Activated CD8-positive, alpha-beta memory T cell treated with anti-CD3 and anti-CD28 coated beads, Interleukin-2, amount 50 U/mL, for 48 hours (primary cell): ENCODE results near the gene SUN2.

ENCODE experiments used
- DNase-seq: peaks from one replicate; pipeline ENCODE4 v3.0.0-alpha.2; 2020

SUN2 gene

DNA sequence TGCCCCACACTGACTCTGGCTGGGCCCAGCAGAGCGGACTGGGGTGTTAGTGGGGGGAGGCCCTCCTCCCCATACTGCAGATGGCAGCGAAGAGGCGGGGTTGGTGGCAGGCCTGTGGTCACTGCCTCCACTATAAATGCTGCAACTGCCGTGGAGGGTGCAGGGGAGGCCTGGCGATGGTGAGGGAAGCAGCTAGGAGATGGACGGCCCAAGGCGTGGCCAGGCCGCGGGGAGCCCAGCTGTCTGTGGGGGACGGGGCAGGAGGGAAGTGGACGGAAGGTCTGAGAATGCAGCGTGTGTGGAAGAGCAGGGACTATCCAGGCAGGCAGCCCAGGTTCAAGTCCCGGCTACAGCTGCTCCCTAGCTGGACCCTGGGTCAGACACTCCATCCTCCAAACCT is 19.9 kb upstream of the SUN2 start:
- no peak for DNase-seq

DNA sequence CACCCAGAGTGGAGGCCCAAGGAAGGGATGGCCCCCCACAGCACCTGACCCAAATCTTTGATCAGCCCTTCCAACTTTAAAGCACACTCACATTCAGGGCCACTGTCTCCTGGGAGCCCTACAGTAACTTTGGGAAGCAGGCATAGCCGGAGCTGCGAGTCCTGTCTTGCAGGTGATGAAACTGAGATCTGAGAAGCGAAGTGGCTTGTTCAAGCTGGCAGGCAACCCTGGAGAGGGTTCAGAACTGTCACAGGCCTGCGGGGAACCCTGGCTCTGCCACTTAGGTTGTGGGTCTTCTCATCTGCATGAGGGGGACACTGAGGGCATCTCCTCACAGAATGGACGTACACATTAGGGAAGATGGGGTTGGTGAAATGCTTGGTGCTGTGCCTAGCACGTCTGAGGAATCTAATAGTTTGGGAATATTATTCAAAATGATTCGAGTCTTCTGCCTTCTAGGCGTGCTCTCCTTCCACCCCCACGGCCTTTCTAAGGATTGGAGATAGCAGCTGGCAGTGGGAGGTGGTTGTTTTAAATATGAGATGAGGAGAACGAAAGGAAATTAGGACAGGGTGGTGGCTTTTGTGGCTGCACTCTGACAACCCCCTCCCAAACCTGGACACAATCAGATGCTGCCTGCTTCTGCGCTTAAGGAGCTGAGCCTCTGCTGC is 18.8 kb upstream of the SUN2 start:
- DNase-seq = no peak

DNA sequence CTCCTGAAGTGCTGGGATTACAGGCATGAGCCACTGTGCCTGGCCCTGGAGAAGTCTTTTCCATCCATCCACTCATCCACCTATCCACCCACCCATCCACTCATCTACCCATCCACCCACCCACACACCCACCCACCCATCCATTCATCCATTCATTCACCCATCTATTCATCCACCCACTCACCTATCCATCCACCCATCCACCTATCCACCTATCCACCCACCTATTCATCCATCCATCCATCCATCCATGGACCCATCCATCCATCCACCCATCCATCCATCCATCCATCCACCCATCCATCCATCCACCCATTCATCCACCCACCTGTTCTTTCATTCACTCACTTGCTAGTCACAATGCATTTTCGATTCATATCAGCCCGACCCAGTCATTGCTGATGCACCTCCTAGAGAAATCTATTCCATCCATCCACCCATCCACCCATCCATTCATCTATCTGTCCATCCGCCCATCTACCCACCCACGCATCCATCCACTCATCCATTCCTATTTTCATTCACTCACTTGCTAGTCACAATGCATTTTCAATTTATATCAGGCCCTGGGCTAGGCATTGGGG is 17.7 kb upstream of the SUN2 start:
- DNase-seq = no peak

DNA sequence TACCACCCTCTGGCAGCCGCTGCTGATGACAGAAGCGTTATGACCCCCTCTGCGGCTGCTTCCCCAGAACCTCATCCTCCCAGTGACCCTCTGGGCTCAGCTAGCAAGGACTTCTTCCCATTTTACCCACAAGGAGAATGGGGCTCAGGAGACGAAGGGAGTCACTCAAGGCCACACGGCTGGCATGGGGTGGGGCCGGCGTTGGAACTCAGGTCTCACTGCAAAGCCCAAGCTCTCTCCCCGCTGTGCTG is 16.8 kb upstream of the SUN2 start:
- no peak for DNase-seq

DNA sequence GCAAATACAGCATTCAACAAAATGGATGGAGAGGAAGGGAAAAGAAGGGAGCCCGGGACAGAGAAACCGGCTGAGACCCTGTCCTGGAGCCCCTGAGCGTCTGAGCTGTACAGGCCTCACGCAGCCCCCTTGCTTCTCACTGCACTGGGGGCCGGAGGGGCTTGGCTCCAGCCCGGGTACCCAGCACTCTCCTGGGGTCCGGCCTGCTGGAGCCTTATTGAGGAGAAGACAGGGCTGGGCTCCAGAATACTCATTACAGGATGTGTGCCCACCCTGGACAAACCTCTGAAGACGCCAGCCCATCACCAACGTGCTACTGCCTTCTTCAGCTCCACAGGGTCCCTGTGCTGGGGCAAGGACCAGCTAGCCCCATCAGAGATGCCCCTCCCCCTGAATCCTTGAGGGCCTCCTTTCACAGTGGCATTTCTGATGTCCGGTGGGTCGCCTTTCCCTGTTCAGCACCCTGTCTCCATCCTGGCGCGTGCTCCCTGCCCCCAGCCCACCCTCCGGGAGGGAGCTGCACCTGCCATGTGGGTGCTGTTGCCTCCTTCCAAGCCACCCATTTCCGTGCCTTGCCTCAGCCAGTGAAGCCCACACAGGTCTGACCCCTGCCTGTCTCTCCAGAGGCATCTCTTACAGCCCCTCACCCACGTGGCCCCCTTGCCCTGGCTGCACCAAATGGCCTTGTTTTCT is 14.6 kb upstream of the SUN2 start:
- DNase-seq = no peak

DNA sequence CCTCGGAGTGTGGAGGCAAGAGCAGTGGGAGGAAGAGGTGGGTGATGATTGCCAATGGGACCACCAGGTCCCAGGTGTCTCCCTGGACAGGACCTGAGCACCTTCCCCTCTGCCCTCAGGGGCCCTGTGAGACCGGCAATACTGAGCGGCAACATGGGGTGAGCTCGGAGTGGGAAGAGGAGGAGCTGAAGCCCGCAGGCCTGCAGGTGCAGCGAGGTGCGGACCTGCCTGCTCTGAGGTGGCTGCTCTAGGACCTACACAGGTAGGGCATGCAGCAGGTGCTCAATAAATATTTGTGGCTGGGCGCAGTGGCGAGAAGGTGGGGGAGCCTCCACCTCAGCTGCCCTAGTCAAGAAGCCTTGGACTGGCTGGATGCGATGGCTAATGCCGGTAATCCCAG is 12.2 kb upstream of the SUN2 start:
- DNase-seq = no peak

DNA sequence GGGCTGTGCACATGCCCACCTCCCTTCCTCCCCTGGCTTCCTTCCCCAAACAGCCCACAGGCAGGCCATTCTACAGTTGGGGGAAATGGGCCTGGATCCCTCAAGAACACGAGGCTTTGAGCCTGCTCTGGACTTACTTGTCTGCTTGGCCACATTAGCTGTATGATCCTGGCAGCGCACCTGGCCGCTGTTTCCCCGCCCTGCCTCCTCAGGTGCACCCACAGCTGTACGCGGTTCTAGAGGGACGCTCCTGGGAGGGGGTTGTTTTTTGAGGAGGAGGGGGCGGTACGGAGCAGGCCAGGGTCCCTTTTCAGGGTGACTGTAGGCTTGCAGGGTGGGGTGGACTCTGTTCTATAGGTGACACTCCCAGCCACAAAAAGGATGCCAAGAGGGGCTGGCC is 11.5 kb upstream of the SUN2 start:
- no peak for DNase-seq

DNA sequence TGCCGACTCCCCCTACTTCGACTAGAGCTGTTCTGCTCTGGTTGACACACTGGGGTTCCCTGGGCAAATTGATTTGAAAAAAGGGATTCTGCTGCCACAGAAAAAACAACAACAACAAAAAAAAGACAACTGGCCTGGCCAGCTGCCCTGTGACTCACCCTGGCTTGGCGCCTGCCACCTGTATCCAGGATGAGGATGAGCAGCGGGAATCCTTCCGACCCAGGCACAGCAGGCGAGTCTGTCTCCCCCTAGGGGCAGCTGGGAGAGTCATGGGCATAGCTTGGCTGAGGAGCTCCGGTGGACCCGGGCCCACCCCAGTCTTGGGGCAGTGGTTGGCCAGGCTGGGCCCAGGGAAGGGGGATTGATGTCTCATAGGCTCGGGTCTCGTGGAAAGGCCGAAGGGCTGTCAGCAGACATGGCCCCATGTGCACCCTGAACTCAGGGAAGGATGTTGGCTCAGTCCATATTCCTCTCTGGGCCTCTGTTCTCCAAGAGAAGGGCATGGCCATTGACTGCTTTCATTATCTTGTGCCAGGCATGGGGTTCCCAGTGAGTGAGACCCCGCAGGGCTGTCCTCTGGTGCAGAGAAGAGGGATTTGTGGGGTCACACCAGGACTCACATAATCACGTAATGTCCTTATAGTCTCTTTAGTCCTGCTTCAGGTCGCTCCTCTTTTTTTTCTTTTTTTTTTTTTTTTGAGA is 10.4 kb upstream of the SUN2 start:
- no peak for DNase-seq

DNA sequence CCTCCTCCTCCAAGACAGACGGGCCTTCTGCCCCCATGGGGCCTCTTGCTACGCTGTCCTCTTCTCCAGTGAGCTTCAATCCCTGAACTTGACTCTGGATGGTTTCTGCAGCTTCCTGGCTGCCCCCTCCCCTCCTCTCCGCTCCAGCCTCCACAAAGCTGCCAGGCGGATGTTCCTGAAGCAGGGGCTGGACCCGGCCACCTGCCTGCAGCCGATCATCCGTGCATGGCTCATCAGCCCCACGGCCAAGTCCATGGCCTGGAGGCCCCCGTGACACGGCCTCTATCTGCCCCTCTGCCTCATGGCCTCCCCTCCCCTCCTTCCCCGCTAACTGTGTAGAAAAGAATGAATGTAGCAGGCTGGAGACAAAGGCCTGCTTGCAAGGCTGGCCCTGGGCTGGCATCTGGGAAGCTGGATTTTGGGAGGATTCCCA is 6.8 kb upstream of the SUN2 start:
- no peak for DNase-seq

DNA sequence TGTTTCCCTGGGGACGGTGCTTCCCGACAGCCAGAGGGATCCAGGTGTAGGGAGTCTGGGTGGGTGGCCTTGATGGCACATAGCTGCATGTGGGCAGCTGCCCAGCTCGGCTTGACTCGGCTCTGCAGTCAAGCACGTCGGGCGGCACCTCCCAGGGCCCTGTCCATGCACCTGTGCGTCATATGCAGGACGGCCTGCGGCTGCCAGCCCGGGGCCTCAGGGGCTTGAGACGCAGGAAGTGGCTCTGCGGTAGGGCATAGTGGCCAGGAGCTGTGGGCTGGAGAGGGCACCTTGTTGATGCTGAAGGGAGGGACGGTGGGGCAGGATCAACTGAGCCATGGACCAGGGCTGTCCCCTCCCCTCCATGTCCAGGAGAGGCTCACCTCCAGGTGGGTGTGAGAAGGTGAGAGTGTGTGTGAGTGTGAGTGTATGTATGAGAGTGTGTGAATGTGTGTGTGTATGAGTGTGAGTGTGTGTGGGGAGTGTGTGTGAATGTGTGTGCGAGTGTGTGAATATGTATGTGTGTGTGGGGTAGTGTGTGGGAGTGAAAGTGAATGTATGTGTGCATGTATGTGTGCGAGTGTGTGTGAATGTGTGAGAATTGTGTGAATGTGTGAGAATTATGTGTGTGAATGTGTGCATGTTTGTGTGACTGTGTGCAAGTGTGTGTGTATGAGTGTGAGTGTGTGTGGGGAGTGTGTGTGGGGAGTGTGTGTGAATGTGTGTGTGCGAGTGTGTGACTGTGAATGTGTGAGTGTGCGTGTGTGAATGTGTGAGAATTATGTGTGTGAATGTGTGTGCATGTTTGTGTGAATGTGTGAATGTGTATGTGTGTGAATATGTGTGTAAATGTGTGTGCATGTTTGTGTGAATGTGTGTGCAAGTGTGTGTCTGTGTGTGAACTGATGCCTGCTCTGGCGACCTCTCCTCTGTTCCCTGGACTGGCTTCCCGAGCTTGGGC is 5.7 kb upstream of the SUN2 start:
- DNase-seq = no peak

DNA sequence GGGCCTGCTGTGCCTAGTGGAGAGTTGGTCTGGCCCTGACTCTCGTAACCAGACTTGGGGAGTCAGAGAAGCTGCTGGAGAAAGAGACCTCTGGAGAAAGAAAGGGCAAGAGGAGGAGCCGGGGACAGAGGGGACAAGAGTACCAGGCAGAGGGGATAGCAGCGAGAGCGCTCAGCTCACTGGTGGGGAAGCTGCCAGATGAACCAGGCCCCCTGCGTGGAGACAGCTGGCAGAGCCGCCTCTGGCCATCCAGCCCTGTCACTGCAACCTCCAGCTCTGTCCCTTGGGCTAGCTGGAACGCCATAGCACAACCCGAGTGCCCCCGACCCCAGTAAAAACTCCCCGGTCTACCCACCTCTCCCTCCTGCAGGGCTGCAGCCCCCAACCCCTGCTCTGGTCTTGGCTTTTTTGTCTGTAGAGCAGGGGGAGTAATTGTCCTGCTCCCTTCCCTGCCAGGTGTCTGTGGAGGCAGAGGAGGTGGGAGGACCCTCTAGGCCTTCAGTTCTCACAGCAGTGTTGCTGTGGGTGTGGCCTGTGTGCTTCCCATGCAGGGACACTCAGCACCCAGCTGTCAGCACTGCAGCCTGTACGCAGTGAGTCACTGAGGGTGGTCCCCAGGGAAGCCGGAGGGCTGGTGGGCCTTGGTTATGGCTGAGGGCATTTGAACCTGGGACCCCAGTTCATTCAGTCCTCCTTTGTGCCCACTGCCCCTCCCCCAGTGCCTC is 4.8 kb upstream of the SUN2 start:
- DNase-seq = no peak

DNA sequence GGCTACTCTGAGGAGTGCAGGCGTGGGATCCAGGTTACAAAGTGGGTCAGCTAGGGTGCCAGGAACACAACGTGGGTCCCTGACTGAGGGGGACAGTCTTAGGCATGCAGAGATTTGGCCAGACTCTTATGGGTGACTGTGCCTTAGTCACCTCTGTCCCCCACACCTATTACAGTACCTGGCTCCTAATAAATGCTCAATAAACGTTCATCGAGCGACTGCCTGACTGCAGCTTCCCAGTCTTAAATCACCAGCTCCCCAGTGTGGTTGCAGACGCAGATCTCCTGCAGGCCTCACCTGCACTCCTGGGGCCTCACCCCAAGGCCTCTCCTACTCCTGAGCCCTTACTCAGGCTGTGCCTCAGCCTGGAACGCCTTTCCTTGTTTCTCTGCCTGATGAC is 3.2 kb upstream of the SUN2 start:
- DNase-seq = no peak

DNA sequence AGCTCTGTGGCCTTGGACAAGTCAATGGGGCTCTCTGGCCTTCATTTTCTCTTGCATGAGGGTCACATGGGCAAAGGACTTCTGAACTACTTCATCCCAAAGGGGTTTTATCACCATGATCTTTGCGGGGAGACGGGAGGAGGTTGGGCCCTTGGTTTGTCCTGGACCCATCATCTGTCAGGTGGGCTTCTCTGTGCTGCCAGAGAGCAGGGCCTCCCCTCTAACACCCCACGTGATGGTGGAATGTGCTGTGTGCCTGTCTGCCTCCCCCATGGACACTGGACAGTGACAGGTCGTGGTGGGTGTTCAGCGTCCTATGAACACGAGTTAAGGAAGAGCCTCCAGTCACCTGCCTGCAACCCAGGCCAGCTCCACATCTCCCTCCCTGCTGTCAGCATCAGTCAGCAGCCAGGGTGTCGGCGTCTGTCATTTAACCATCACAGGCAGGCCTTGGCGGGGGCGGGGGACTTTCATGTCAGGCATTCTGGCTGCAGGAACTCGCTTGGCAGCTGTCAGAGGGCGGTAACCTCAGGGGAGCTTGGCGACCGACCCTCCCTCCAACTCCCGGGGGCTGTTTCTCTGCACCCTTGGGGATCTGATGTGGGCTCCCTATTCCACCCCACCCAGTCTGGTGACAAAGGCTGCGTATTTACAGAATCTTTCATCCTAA is 2.6 kb upstream of the SUN2 start:
- DNase-seq = peak; percentile 82

DNA sequence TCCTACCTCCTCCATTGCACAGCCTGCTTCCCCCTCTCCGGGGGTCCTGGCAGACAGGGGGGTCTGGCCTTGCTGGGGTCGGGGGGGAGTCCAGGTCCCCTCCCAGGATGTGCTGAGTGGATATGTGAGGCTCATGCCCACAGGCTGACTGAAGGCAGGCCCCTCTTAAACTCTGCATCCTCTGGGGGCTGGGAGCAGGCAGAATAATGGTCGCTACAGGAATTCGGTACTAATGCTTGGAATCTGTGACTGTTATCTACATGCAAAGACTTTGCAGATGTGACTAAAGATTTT is 1.6 kb upstream of the SUN2 start:
- DNase-seq = no peak

DNA sequence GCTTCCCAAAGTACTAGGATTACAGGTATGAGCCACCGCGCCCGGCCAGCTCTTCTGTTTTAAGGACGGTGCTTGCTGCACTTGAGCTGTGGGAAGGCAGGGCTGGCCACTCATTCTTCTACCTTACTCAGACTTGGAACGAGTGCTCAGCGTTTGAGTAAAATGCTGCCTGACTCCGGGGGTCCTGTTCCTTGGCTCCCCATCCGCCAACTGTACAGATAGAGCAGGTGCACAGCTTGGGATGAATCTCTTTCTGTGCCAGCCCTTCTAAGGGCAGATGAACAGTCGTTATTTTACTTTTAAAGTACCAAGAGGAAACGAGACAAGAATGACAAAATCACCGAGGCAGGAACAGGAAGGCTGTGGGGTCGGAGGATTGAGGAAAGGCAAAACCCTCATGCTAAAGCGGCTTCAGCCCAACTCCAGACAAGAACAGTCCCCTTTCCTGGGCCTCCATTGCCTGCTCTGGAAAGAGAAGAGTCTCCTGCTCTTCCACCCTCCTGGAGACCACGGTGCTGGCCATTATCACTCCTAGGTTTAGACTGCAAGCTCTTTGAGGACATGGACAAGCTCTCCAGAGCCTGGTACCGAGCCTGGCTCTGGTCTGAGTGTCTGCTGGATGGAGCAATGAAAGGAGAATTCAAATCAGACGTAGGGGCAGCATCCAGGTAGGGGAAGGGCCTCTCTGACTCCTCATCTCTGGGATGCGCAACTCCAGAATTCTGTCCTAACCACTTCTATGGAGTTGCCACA is 1.1 kb upstream of the SUN2 start:
- DNase-seq = peak; percentile 69

DNA sequence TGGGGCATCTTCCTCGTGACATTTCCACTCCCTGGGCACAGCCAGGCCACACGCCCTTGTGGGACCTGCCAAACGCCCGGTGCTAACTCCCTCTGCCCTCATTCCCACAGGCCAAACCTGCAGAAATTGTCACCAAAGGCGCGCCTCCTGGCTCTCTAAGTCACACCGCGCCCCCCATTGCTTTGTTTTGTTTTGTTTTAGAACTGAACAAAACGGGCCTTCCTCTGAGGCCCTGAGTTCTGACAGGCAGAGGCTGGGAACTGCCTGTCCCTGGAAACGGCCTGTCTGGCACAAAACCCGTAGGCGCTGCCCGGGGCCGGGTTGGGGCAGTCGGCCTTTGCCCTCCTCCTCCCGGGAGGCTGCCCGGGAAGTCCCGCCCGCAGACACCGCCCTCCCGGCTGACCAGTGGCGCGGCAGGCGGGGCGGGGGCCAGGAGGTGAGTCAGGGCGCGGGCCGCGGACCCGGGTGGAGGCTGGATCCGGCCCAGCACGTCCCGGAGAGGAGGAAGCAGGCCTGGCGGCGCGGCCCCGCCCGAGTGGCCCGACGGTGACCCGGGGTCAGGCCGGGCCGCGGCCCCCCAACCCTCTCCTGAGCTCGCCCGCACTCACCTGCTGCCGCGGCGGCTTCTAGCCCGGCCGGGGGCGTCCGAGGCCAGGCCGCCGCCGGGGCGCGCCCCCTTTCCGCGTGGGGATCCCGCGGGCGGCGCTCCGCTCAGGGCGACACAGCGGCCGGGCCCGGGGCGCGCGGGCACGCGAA is 465 bp downstream of the SUN2 start:
- peak; percentile 77 for DNase-seq

DNA sequence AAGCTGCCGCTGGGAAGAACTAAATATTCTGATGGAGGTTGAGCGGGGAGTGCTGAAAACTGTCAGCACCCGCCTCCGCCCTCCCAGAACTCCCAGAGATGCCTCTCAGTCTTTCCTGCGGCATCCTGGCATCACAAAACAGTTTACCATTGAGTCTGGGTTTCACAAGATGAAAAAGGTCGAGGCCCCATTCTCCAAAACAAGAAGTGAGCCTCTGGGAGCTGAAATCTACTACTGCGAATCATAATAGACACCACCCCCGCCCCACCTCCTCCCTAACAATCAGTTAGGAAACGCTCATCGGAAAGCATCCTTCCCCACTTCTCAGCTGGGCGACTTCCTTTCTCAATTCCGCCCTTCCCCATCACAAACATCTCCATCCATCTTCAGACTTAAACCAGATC is 1.0 kb downstream of the SUN2 start:
- peak; percentile 52 for DNase-seq

DNA sequence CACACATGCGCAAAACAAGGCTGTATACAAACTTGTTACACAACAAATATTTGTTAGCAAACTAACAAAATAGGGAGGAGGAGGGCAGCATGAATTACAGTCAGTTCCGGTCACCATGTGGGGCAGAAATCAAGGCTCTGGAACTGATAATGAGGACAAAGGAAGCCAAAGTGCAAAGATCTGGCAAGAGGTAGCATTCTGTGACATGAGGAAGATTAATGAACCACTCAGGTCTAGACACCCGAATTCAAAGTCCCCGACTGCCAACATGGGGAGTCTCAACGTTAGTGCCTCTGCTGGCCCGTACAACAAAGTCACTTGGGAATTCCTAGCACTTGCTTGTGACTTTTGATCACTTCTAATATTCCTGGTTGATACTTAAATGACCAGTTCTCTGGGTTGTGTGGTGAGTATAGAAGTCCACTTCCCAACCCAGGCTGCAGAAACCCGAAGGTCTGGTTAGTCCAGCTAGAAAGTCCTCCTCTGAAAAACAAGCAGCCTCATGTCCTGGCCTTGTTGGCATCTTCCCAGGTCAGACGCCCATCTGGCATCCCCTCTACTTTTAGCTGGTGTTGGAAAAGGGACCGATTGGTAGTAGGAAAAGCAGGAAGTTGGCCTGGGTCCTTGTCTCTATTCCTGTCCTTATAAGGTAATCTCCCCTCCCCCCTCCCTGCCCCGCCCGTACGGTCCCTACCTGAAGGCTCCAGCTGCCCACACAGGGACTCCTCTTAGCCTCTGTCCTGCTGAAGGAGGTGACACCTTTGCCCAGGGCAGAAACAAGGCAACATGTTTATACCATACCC is 1.6 kb downstream of the SUN2 start:
- DNase-seq = peak; percentile 62
